ENCODE data around the gene RTN4. TPM values are rescaled to one million over a fixed set of nuclear protein-coding genes. Genes with fewer than 3 reads are reported as not detected.
A peak's percentile ranks its signal among the peaks of the same experiment; 100 is the strongest.

The RTN4 gene
- total and polyA plus RNA-seq, 2 of the 4 experiments (the other 2 are of a cell fraction) = 77.8 to 588 TPM

DNA sequence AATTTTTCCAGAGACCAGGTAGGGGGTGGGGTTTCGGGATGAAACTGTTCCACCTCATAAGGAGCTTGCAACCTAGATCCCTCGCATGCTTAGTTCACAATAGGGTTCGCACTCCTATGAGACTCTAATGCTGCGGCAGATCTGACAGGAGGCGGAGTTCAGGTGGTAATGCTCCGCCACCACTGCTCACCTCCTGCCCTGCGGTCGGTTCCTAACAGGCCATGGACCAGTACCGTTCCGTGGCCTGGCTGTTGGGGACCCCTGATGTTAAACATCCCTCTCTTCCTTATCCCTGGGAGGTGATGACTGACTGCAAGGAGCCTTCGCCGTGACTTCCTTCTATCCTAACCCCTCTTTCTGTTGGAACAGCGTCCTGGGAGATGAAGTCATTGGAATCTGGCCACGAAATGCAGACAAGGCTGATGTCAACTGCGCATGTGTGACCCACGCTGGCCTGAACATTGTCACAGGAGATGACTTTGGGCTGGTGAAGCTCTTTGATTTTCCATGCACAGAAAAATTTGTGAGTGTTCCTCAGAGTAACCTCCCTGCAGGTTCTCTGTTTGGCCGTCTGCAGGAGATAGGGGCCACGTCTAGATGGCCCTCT lies 82.4 kb downstream of the RTN4 start:
- POLR2A ChIA-PET (ENCODE audit: unreplicated experiment) = no interaction called here
- Histone ChIP-seq H2BK5ac (ENCODE audit: low read depth, low read length, poor library complexity, severe bottlenecking) (no peak overlapping the region), H3K27ac (ENCODE audit: insufficient read depth, low read length) (no peak overlapping the region), H3K4me1 (ENCODE audit: control insufficient read depth, insufficient read depth, low read length) (peaks cover 6% of the 10 kb centered on the region; the same call in 1 of the 2 replicates), H4K5ac (ENCODE audit: low read depth, low read length) (no peak overlapping the region), H3K27me3 (ENCODE audit: control insufficient read depth, insufficient read depth, low read length) (no peaks in the 10 kb centered on the region), H2BK15ac (ENCODE audit: low read depth, low read length) (no peak overlapping the region), H3K18ac (ENCODE audit: low read depth, low read length) (no peak overlapping the region), H3K9ac (ENCODE audit: low read depth, low read length) (no peak overlapping the region), H3K56ac (ENCODE audit: extremely low read depth, insufficient read depth, low read length) (no peak overlapping the region), H3K79me1 (ENCODE audit: low read depth in 1 of 2, low read length in 2 of 2) (peaks cover 46 to 82% of the 10 kb centered on the region in 2 experiments), H3K4ac (ENCODE audit: low read depth, low read length) (no peak overlapping the region), H3K9me1 (ENCODE audit: insufficient read depth, low read length) (peaks cover 44% of the 10 kb centered on the region), H3K9me3 (ENCODE audit: control insufficient read depth, insufficient read depth, low read length) (no peaks in the 10 kb centered on the region), H3K4me2 (ENCODE audit: low read depth, low read length) (no peak overlapping the region), H3K23ac (ENCODE audit: low read depth, low read length) (no peak overlapping the region), H2AK9ac (replicated peaks; ENCODE audit: low read depth, low read length, poor library complexity) (no peak overlapping the region), H4K20me1 (ENCODE audit: insufficient read depth, low read length) (peaks cover 69% of the 10 kb centered on the region), H4K91ac (ENCODE audit: insufficient read depth, low read depth, low read length) (no peak overlapping the region), H2BK120ac (ENCODE audit: low read depth, low read length) (no peak overlapping the region), H3K14ac (replicated peaks; ENCODE audit: low read depth, low read length) (no peak overlapping the region), H3K4me3 (ENCODE audit: insufficient read depth, low read depth, low read length) (no peak overlapping the region), H2AK5ac (ENCODE audit: low read depth, low read length) (no peak overlapping the region), H2AFZ (replicated peaks; ENCODE audit: low read length, poor library complexity) (no peak overlapping the region), H3K36me3 (ENCODE audit: control insufficient read depth, insufficient read depth, low read length) (peaks cover 30% of the 10 kb centered on the region), H4K8ac (ENCODE audit: low read depth in 2 of 2, low read length in 2 of 2) (0 out of 4 replicates have a peak overlapping the region, but pooled peaks of 1 of the 2 experiments have one; percentile 5), H2BK20ac (ENCODE audit: low read depth, low read length) (no peak overlapping the region)
- no TSS peak for BruUV-seq (replicated peaks)
- dilution Hi-C loops (cut with HindIII; ENCODE audit: low sequenced_read_pairs, unreplicated experiment) (no loop called here), in situ Hi-C loops (cut with MboI; ENCODE audit: low sequenced_read_pairs) (no loop called here), intact Hi-C loops (cut with micrococcal nuclease) (no loop called here)
- ATAC-seq (ENCODE audit: low read depth) (no peak), DNase-seq (no peak)
- CTCF ChIA-PET = interaction anchor here (0.6 kb wide), 1 partner anchor 60 kb away, joined by 3 read pairs; no protein-coding TSS in a partner anchor
- TF ChIP-seq RCOR1 (IDR thresholded peaks at IDR 0.05; ENCODE audit: insufficient replicate concordance, low read length) (no peak), USF2 (IDR thresholded peaks at IDR 0.05; ENCODE audit: low read depth, low read length) (0 out of 2 replicates have a peak, but pooled peaks have one; percentile 5)
- 96% methylated on average over 9 of the region's 18 CpGs; no CpG with 5 or more reads in 1 of the 2 experiments for WGBS, 2 experiments (ENCODE audit: extremely low coverage in 2 of 2, insufficient read length in 1 of 2)
